Gastroesophageal sphincter (tissue), 3 donors: ENCODE measurements around the gene SH3RF3.

Experiments used
- EP300 ChIP-seq: sonication (generic); formaldehyde crosslinking; IDR thresholded peaks from one replicate; pipeline ENCODE4 v1.6.1; 2017; ENCODE audit warnings: antibody characterized with exemption, mild to moderate bottlenecking
- POLR2A ChIP-seq, 2 donors: fragments of 450-650 bp; IDR thresholded peaks; one replicate each; pipeline ENCODE4 v1.6.1; 2017; ENCODE audit warnings: antibody characterized with exemption in 2 of 2, mild to moderate bottlenecking in 2 of 2, moderate library complexity in 1 of 2
- TF ChIP-seq, protein P1 (sequence below), 4 experiments: fragments of 200-600 bp in 2 of 4; fragments of 450-650 bp in 2 of 4; sonication (generic) in 1 of 4; IDR thresholded peaks; one replicate each; pipeline ENCODE4 v1.5.1; 2017 to 2019; ENCODE audit warnings: antibody characterized with exemption in 4 of 4, mild to moderate bottlenecking in 2 of 4, moderate library complexity in 2 of 4

DNA sequence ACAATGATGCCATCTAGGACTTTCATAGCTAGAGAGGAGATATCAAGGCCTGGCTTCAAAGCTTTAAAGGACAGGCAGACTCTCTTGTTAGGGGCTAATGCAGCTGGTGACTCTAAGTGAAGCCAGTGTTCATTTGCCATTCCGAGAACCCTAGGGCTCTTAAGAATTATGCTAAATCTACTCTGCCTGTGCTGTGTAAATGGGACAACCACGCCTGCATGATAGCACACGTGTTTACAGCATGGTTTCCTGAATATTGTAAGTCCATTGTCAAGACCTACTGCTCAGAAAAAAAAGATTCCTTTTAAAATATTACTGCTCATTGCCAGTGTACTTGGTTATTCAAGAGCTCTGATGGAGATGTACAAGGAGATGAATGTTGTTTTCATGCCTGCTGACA, 296.4 kb downstream of the SH3RF3 start:
- TF ChIP-seq, protein P1, sequence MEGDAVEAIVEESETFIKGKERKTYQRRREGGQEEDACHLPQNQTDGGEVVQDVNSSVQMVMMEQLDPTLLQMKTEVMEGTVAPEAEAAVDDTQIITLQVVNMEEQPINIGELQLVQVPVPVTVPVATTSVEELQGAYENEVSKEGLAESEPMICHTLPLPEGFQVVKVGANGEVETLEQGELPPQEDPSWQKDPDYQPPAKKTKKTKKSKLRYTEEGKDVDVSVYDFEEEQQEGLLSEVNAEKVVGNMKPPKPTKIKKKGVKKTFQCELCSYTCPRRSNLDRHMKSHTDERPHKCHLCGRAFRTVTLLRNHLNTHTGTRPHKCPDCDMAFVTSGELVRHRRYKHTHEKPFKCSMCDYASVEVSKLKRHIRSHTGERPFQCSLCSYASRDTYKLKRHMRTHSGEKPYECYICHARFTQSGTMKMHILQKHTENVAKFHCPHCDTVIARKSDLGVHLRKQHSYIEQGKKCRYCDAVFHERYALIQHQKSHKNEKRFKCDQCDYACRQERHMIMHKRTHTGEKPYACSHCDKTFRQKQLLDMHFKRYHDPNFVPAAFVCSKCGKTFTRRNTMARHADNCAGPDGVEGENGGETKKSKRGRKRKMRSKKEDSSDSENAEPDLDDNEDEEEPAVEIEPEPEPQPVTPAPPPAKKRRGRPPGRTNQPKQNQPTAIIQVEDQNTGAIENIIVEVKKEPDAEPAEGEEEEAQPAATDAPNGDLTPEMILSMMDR (IDR thresholded peaks at IDR 0.05), result no peak
- TF ChIP-seq POLR2A (IDR thresholded peaks at IDR 0.05), result no peak
- TF ChIP-seq EP300, result no peak
